ENCODE data around the gene CORO2B. TPM values are rescaled to one million over a fixed set of nuclear protein-coding genes. Genes with fewer than 3 reads are reported as not detected.

CORO2B gene
- polyA plus RNA-seq, 3 donors, result 0.03 TPM; not detected in 2

DNA sequence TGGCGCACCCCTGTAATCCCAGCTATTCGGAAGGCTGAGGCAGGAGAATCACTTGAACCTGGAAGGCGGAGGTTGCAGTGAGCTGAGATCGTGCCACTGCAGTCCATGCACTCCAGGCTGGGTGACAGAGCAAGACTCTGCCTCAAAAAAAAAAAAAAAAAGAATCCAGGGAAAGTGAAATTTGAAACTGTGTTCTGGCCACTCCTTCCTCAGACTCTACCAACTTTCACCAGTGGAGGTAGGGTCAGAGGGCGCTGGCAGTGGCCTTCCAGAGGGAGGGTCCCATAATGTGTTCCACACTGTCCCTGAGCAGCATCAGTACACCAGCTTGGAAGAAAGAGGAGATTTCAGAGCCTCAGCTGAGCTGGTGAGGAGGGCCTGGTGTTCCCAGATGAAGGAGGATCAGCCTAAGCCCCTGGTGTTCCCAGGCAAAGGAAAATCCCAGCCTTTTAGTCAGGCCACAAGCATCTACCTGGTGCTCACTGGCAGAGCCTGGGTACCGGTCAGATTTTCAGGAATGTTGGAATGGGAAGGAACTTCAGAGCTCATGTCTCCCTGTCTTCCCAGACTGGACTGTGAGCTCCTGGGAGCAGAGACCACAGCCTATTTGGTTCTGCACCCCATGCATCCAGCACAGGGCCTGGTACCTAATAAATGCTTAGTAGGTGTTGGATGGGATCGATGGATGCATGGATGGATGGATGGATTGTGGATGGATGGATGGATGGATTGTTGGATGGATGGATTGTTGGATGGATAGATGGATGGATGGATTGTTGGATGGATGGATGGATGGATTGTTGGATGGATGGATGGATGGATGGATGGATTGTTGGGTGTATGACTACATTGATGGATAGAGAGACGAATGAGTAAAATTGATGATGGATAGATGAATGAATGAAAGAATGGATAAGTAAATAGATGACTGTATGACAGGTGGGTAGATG is 117.9 kb downstream of the CORO2B start:
- Histone ChIP-seq H3K4me2 (replicated peaks; ENCODE audit: extremely low read depth, low read length, poor library complexity, severe bottlenecking) (no peak overlapping the region), H3K79me2 (ENCODE audit: insufficient read depth, low read length) (no peaks in the 10 kb centered on the region), H4K20me1 (ENCODE audit: insufficient read depth, low read length) (no peaks in the 10 kb centered on the region), H2AFZ (ENCODE audit: insufficient read depth, low read depth, low read length, poor library complexity, severe bottlenecking) (no peak overlapping the region), H3K27me3 (ENCODE audit: control insufficient read depth in 2 of 2, insufficient read depth in 2 of 2, low read length in 2 of 2) (no peaks in the 10 kb centered on the region), H3K4me3 (replicated peaks in 1 of 3; ENCODE audit: low read depth in 2 of 3, low read length in 3 of 3) (no peak overlapping the region), H3K9me3 (replicated peaks in 1 of 2; ENCODE audit: control insufficient read depth in 1 of 2, insufficient read depth in 1 of 2, low read length in 2 of 2) (no peaks in the 10 kb centered on the region), H3K36me3 (replicated peaks in 1 of 2; ENCODE audit: control insufficient read depth in 1 of 2, insufficient read depth in 2 of 2, low read length in 2 of 2) (no peaks in the 10 kb centered on the region), H3K9ac (ENCODE audit: insufficient read depth, low read length, poor library complexity, severe bottlenecking) (no peak overlapping the region), H3K4me1 (ENCODE audit: control insufficient read depth in 1 of 2, insufficient read depth in 2 of 2, low read length in 2 of 2) (peaks cover 0 to 7% of the 10 kb centered on the region in 2 donors), H3K27ac (ENCODE audit: low read depth in 1 of 2, low read length in 2 of 2) (no peak overlapping the region)
- peaks cover 0 to 2% (median 0%) of the 10 kb centered on the region in 7 donors for H3K9me3 Mint-ChIP-seq
- no peaks in the 10 kb centered on the region for H3K36me3 Mint-ChIP-seq
- intact Hi-C loops (cut with micrococcal nuclease), result no loop called here
- 97% methylated on average over 4 of the region's 8 CpGs for WGBS (ENCODE audit: insufficient coverage)
- H3K4me3 Mint-ChIP-seq, result no peak overlapping the region
- no peak for DNase-seq
- no peak overlapping the region for H3K27ac Mint-ChIP-seq
- peaks cover 0 to 5% (median 4%) of the 10 kb centered on the region in 3 donors for H3K27me3 Mint-ChIP-seq (ENCODE audit: low read depth in 3 of 3)
- H3K4me1 Mint-ChIP-seq, result peaks cover 16% of the 10 kb centered on the region
- TF ChIP-seq, protein P1, sequence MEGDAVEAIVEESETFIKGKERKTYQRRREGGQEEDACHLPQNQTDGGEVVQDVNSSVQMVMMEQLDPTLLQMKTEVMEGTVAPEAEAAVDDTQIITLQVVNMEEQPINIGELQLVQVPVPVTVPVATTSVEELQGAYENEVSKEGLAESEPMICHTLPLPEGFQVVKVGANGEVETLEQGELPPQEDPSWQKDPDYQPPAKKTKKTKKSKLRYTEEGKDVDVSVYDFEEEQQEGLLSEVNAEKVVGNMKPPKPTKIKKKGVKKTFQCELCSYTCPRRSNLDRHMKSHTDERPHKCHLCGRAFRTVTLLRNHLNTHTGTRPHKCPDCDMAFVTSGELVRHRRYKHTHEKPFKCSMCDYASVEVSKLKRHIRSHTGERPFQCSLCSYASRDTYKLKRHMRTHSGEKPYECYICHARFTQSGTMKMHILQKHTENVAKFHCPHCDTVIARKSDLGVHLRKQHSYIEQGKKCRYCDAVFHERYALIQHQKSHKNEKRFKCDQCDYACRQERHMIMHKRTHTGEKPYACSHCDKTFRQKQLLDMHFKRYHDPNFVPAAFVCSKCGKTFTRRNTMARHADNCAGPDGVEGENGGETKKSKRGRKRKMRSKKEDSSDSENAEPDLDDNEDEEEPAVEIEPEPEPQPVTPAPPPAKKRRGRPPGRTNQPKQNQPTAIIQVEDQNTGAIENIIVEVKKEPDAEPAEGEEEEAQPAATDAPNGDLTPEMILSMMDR (IDR thresholded peaks at IDR 0.05), result no peak

DNA sequence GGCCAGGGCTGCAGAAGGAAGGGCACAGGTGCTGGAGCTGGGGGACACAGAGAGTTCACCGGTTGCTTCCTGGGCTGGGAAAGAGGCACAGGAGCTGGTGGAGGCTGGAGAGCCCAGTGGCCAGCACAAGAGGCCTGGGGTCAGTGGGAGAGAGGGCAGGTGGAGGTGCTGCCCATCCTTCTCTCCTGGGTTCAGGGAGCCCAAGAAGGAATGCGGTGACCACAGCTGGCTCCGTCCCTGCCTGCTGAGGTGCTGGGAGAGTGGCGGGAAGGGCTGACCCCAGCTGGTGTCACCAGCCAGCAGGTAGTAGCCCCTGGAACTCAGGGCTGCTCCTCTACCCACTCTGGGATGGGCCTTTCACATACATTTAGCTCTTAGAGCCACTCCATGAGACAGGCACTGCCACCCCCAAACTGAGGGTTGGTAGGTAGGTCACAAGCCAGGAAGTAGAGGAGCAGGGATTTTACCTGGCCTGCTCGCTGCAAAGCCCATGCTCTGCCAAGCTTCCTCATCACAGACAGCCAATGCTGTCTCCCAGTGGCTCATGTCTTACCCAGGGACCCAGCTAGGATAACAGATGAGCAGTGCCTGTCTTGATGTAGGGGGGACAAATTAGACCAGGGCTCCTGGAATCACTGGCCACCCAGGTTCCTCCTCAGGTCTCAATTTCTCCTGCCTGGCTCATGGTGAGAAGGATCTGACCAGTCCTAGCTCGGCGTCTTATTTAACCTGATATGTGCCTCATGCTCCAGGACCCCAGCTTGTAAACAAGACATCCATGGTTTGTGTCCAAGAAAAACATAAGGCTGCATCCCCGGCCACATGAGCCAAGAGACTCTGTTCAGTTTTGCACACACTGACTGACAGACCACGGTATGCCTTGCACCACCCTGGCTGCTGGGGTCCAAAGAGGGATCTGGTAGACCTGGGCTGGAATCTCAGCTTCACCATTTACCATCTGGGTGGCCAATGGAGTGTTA is 119.2 kb downstream of the CORO2B start:
- TF ChIP-seq, protein P1 (IDR thresholded peaks at IDR 0.05), result no peak
- Histone ChIP-seq H3K9ac (ENCODE audit: insufficient read depth, low read length, poor library complexity, severe bottlenecking) (no peak overlapping the region), H3K27me3 (ENCODE audit: control insufficient read depth in 2 of 2, insufficient read depth in 2 of 2, low read length in 2 of 2) (no peaks in the 10 kb centered on the region), H3K36me3 (replicated peaks in 1 of 2; ENCODE audit: control insufficient read depth in 1 of 2, insufficient read depth in 2 of 2, low read length in 2 of 2) (no peaks in the 10 kb centered on the region), H3K4me1 (ENCODE audit: control insufficient read depth in 1 of 2, insufficient read depth in 2 of 2, low read length in 2 of 2) (peaks cover 0 to 6% of the 10 kb centered on the region in 2 donors), H3K79me2 (ENCODE audit: insufficient read depth, low read length) (no peaks in the 10 kb centered on the region), H3K4me3 (replicated peaks in 1 of 3; ENCODE audit: low read depth in 2 of 3, low read length in 3 of 3) (no peak overlapping the region), H4K20me1 (ENCODE audit: insufficient read depth, low read length) (no peaks in the 10 kb centered on the region), H3K9me3 (replicated peaks in 1 of 2; ENCODE audit: control insufficient read depth in 1 of 2, insufficient read depth in 1 of 2, low read length in 2 of 2) (no peaks in the 10 kb centered on the region), H2AFZ (ENCODE audit: insufficient read depth, low read depth, low read length, poor library complexity, severe bottlenecking) (no peak overlapping the region), H3K27ac (ENCODE audit: low read depth in 1 of 2, low read length in 2 of 2) (no peak overlapping the region), H3K4me2 (replicated peaks; ENCODE audit: extremely low read depth, low read length, poor library complexity, severe bottlenecking) (no peak overlapping the region)
- intact Hi-C loops (cut with micrococcal nuclease), result no loop called here
- no peak for DNase-seq
- Mint-ChIP-seq H3K27ac (no peak overlapping the region), H3K4me1 (peaks cover 14% of the 10 kb centered on the region), H3K4me3 (no peak overlapping the region), H3K36me3 (no peaks in the 10 kb centered on the region), H3K27me3 (ENCODE audit: low read depth in 3 of 3) (peaks cover 0 to 5% (median 4%) of the 10 kb centered on the region in 3 donors), H3K9me3 (peaks cover 0 to 2% (median 0%) of the 10 kb centered on the region in 7 donors)
- 100% methylated on average over 7 of the region's 9 CpGs for WGBS (ENCODE audit: insufficient coverage)

All from CD14-positive monocyte (primary cell).